Trophoblast cell (in vitro differentiated cells and primary cell): ENCODE data around the gene MR1.
"Not testable (repeated sequence)": the region's sequence is repeated elsewhere in the genome, so short reads cannot be mapped to it uniquely, and the experiment has no call there.

Experiments used
- DNase-seq, 2 donors: peaks; one replicate each; pipeline ENCODE4 v3.0.0-alpha.2; 2016
- H2AFZ ChIP-seq: 2 replicates; pipeline ENCODE4 v1.6.1; 2013; ENCODE audit warnings: low read length, moderate library complexity, mild to moderate bottlenecking; ENCODE audit not compliant: insufficient read depth, poor library complexity
- H2AK5ac ChIP-seq: 2 replicates; pipeline ENCODE4 v1.6.1; 2013; ENCODE audit warnings: mild to moderate bottlenecking, low read length
- H2BK120ac ChIP-seq: 2 replicates; pipeline ENCODE4 v1.6.1; 2013; ENCODE audit warnings: low read length, mild to moderate bottlenecking, moderate library complexity; ENCODE audit not compliant: insufficient read depth, poor library complexity
- H2BK12ac ChIP-seq: 2 replicates; pipeline ENCODE4 v1.6.1; 2013; ENCODE audit warnings: mild to moderate bottlenecking, low read length, moderate library complexity
- H2BK5ac ChIP-seq: 2 replicates; pipeline ENCODE4 v1.6.1; 2013; ENCODE audit warnings: low read length, low read depth, moderate library complexity, mild to moderate bottlenecking; ENCODE audit not compliant: poor library complexity
- H3K14ac ChIP-seq: 2 replicates; pipeline ENCODE4 v1.6.1; 2013; ENCODE audit warnings: mild to moderate bottlenecking, low read length
- H3K18ac ChIP-seq: 2 replicates; pipeline ENCODE4 v1.6.1; 2013; ENCODE audit warnings: mild to moderate bottlenecking, low read length
- H3K23ac ChIP-seq: 2 replicates; pipeline ENCODE4 v1.6.1; 2013; ENCODE audit warnings: low read length
- H3K27ac ChIP-seq: 2 replicates; pipeline ENCODE4 v1.5.1; 2013; ENCODE audit warnings: low read depth, mild to moderate bottlenecking, inconsistent platforms, low read length, moderate library complexity
- H3K27me3 ChIP-seq: 2 replicates; pipeline ENCODE4 v1.6.1; 2013; ENCODE audit warnings: inconsistent platforms, mild to moderate bottlenecking, low read length, moderate library complexity; ENCODE audit not compliant: insufficient read depth
- H3K36me3 ChIP-seq, 2 experiments: 1 replicate in 1 of 2; 2 replicates in 1 of 2; pipeline ENCODE4 v1.6.1; 2013; ENCODE audit warnings: low read length in 2 of 2, mild to moderate bottlenecking in 2 of 2, moderate library complexity in 1 of 2; ENCODE audit not compliant: insufficient read depth in 2 of 2, control insufficient read depth in 1 of 2
- H3K4ac ChIP-seq: 2 replicates; pipeline ENCODE4 v1.6.1; 2013; ENCODE audit warnings: low read depth, mild to moderate bottlenecking, low read length, moderate library complexity
- H3K4me1 ChIP-seq, 2 experiments: 1 replicate in 1 of 2; 2 replicates in 1 of 2; pipeline ENCODE4 v1.6.1; 2013; ENCODE audit warnings: low read length in 2 of 2, mild to moderate bottlenecking in 2 of 2, moderate library complexity in 1 of 2; ENCODE audit not compliant: insufficient read depth in 2 of 2, control insufficient read depth in 1 of 2
- H3K4me2 ChIP-seq: 2 replicates; pipeline ENCODE4 v1.6.1; 2013; ENCODE audit warnings: inconsistent platforms, mild to moderate bottlenecking, low read length, moderate library complexity
- H3K4me3 ChIP-seq: 2 replicates; pipeline ENCODE4 v1.5.1; 2013; ENCODE audit warnings: mild to moderate bottlenecking, low read depth, low read length, inconsistent platforms
- H3K79me1 ChIP-seq: one replicate; pipeline ENCODE4 v1.6.1; 2013; ENCODE audit warnings: low read length
- H3K79me2 ChIP-seq: 2 replicates; pipeline ENCODE4 v1.6.1; 2013; ENCODE audit warnings: low read length, mild to moderate bottlenecking; ENCODE audit not compliant: control insufficient read depth, insufficient read depth, poor library complexity
- H3K9ac ChIP-seq: 2 replicates; pipeline ENCODE4 v1.6.1; 2013; ENCODE audit warnings: mild to moderate bottlenecking, low read length
- H3K9me3 ChIP-seq: 2 replicates; pipeline ENCODE4 v1.6.1; 2013; ENCODE audit warnings: low read depth, mild to moderate bottlenecking, control low read depth, inconsistent platforms, low read length; ENCODE audit not compliant: insufficient read depth
- H4K12ac ChIP-seq: 2 replicates; pipeline ENCODE4 v1.6.1; 2013; ENCODE audit warnings: low read depth, mild to moderate bottlenecking, low read length, moderate library complexity
- H4K8ac ChIP-seq: 2 replicates; pipeline ENCODE4 v1.6.1; 2013; ENCODE audit warnings: low read depth, mild to moderate bottlenecking, low read length, moderate library complexity
- H4K91ac ChIP-seq: one replicate; pipeline ENCODE4 v1.6.1; 2013; ENCODE audit warnings: low read depth, mild to moderate bottlenecking, low read length, moderate library complexity
- WGBS: extraction: QIAGEN DNeasy Blood & Tissue Kit; methylation state at CpG from one replicate; pipeline ENCODE4 v1.1.7; 2013; ENCODE audit warnings: missing lambda C conversion rate; ENCODE audit not compliant: insufficient read length, insufficient coverage; ENCODE audit errors: extremely low coverage; 5-methylcytosine and 5-hydroxymethylcytosine counted together

Gene MR1

GRCh38 chr1:181033128-181033798 lies 520 bp upstream of the MR1 start:
- no peak overlapping the region for H3K9ac ChIP-seq
- H4K12ac ChIP-seq: no peak overlapping the region
- no peaks in the 10 kb centered on the region for H3K9me3 ChIP-seq
- no peaks in the 10 kb centered on the region for H3K79me1 ChIP-seq
- no peaks in the 10 kb centered on the region for H3K79me2 ChIP-seq
- H2AK5ac ChIP-seq: no peak overlapping the region
- peak overlapping the region; percentile 51 for H3K18ac ChIP-seq
- H3K4ac ChIP-seq: no peak overlapping the region
- H4K8ac ChIP-seq: peak overlapping the region; percentile 59
- no peak overlapping the region for H3K23ac ChIP-seq
- DNase-seq: peak in 1 of 2 donors; percentile 36
- H3K4me2 ChIP-seq: no peak overlapping the region
- H3K4me1 ChIP-seq: peaks cover 0 to 3% of the 10 kb centered on the region in 2 experiments
- H3K27ac ChIP-seq: no peak overlapping the region
- H3K27me3 ChIP-seq: no peaks in the 10 kb centered on the region
- no peak overlapping the region for H2BK120ac ChIP-seq
- H2BK5ac ChIP-seq: no peak overlapping the region
- no peaks in the 10 kb centered on the region for H3K36me3 ChIP-seq
- peak overlapping the region; percentile 79 for H2AFZ ChIP-seq
- H4K91ac ChIP-seq: no peak overlapping the region
- no CpG with 5 or more reads among the region's 2 CpGs for WGBS
- no peak overlapping the region for H3K4me3 ChIP-seq
- no peak overlapping the region for H3K14ac ChIP-seq
- H2BK12ac ChIP-seq: no peak overlapping the region

GRCh38 chr1:181035210-181035609 lies 1.4 kb downstream of the MR1 start:
- H3K79me2 ChIP-seq, H4K12ac ChIP-seq, H2BK5ac ChIP-seq, H2BK120ac ChIP-seq, H4K8ac ChIP-seq, H3K4me3 ChIP-seq, H3K27ac ChIP-seq, H3K4me2 ChIP-seq, H4K91ac ChIP-seq, H2AK5ac ChIP-seq, H3K23ac ChIP-seq, H3K14ac ChIP-seq, H3K4ac ChIP-seq, H3K27me3 ChIP-seq, H3K79me1 ChIP-seq, H3K9ac ChIP-seq, H2BK12ac ChIP-seq, DNase-seq, H2AFZ ChIP-seq, H3K4me1 ChIP-seq, H3K36me3 ChIP-seq, H3K9me3 ChIP-seq, H3K18ac ChIP-seq: not testable (repeated sequence)
- WGBS: no CpG with 5 or more reads among the region's 4 CpGs

GRCh38 chr1:181036107-181036836 lies 2.5 kb downstream of the MR1 start:
- Histone ChIP-seq H4K12ac (no peak overlapping the region), H3K4me2 (no peak overlapping the region), H3K9me3 (no peaks in the 10 kb centered on the region), H3K4ac (no peak overlapping the region), H2BK12ac (no peak overlapping the region), H2BK5ac (no peak overlapping the region), H3K18ac (no peak overlapping the region), H4K91ac (no peak overlapping the region), H4K8ac (no peak overlapping the region), H2BK120ac (no peak overlapping the region), H3K79me2 (no peaks in the 10 kb centered on the region), H3K9ac (no peak overlapping the region), H3K14ac (no peak overlapping the region), H3K23ac (no peak overlapping the region), H3K36me3 (no peaks in the 10 kb centered on the region), H3K4me3 (no peak overlapping the region), H3K27me3 (no peaks in the 10 kb centered on the region), H2AK5ac (no peak overlapping the region), H2AFZ (no peak overlapping the region), H3K27ac (no peak overlapping the region), H3K4me1 (peaks cover 0 to 3% of the 10 kb centered on the region in 2 experiments), H3K79me1 (no peaks in the 10 kb centered on the region)
- DNase-seq: no peak
- no CpG with 5 or more reads among the region's 4 CpGs for WGBS

GRCh38 chr1:181037386-181037785 lies 3.6 kb downstream of the MR1 start:
- no peak overlapping the region for H3K4me2 ChIP-seq
- no peak overlapping the region for H3K14ac ChIP-seq
- H3K79me2 ChIP-seq: no peaks in the 10 kb centered on the region
- no peak overlapping the region for H3K18ac ChIP-seq
- no peak overlapping the region for H2BK5ac ChIP-seq
- no peaks in the 10 kb centered on the region for H3K79me1 ChIP-seq
- H3K36me3 ChIP-seq: no peaks in the 10 kb centered on the region
- H2AK5ac ChIP-seq: no peak overlapping the region
- peaks cover 0 to 3% of the 10 kb centered on the region in 2 experiments for H3K4me1 ChIP-seq
- H3K9me3 ChIP-seq: no peaks in the 10 kb centered on the region
- H4K12ac ChIP-seq: no peak overlapping the region
- no peak for DNase-seq
- H3K4ac ChIP-seq: no peak overlapping the region
- H2BK12ac ChIP-seq: no peak overlapping the region
- no peak overlapping the region for H2BK120ac ChIP-seq
- no peaks in the 10 kb centered on the region for H3K27me3 ChIP-seq
- H3K9ac ChIP-seq: no peak overlapping the region
- no peak overlapping the region for H2AFZ ChIP-seq
- no peak overlapping the region for H3K23ac ChIP-seq
- H3K27ac ChIP-seq: no peak overlapping the region
- H4K91ac ChIP-seq: no peak overlapping the region
- WGBS: no CpG with 5 or more reads among the region's 2 CpGs
- H4K8ac ChIP-seq: no peak overlapping the region
- no peak overlapping the region for H3K4me3 ChIP-seq
